ENCODE results near the gene JOSD2. TPM values are rescaled to one million over a fixed set of nuclear protein-coding genes. Genes with fewer than 3 reads are reported as not detected.

JOSD2 gene
- total and polyA plus RNA-seq, 2 of the 4 experiments (the other 2 are of a cell fraction) = 12.2 to 54.1 TPM

GRCh38 chr19:50459638-50460037 is 51.4 kb downstream of the JOSD2 start:
- in situ Hi-C loops (cut with MboI; ENCODE audit: low sequenced_read_pairs) = loop anchor here (5.0 kb wide), 1 partner anchor 92 kb away; the partner anchor contains the start of gene NAPSA
- POLR2A ChIA-PET (ENCODE audit: unreplicated experiment) = no interaction called here

More at GRCh38 chr19:50459638-50460037, 51.4 kb downstream of the JOSD2 start:
- H3K36me3 ChIP-seq (ENCODE audit: control insufficient read depth, insufficient read depth, low read length) = no peaks in the 10 kb centered on the region
- DNase-seq (no peak), ATAC-seq (ENCODE audit: low read depth) (no peak)
- H3K23ac ChIP-seq (ENCODE audit: low read depth, low read length) = no peak overlapping the region
- H3K9me1 ChIP-seq (ENCODE audit: insufficient read depth, low read length) = no peaks in the 10 kb centered on the region
- no peak overlapping the region for H2AK5ac ChIP-seq (ENCODE audit: low read depth, low read length)
- no peak overlapping the region for H3K4me2 ChIP-seq (ENCODE audit: low read depth, low read length)
- WGBS, 2 experiments (ENCODE audit: extremely low coverage in 2 of 2, insufficient read length in 1 of 2) = no CpG with 5 or more reads among the region's 1 CpG
- no peaks in the 10 kb centered on the region for H3K9me3 ChIP-seq (ENCODE audit: control insufficient read depth, insufficient read depth, low read length)
- no peak overlapping the region for H3K4ac ChIP-seq (ENCODE audit: low read depth, low read length)
- no peak overlapping the region for H2BK15ac ChIP-seq (ENCODE audit: low read depth, low read length)
- H3K4me1 ChIP-seq (ENCODE audit: control insufficient read depth, insufficient read depth, low read length) = no peaks in the 10 kb centered on the region
- H3K18ac ChIP-seq (ENCODE audit: low read depth, low read length) = no peak overlapping the region
- no peaks in the 10 kb centered on the region for H4K20me1 ChIP-seq (ENCODE audit: insufficient read depth, low read length)
- no peak overlapping the region for H2BK120ac ChIP-seq (ENCODE audit: low read depth, low read length)
- H3K27ac ChIP-seq (ENCODE audit: insufficient read depth, low read length) = no peak overlapping the region
- no peak overlapping the region for H2BK20ac ChIP-seq (ENCODE audit: low read depth, low read length)
- H4K91ac ChIP-seq (ENCODE audit: insufficient read depth, low read depth, low read length) = no peak overlapping the region
- H4K5ac ChIP-seq (ENCODE audit: low read depth, low read length) = no peak overlapping the region
- no peak overlapping the region for H3K9ac ChIP-seq (ENCODE audit: low read depth, low read length)
- no peak overlapping the region for H3K14ac ChIP-seq (replicated peaks; ENCODE audit: low read depth, low read length)
- no peak overlapping the region for H2AK9ac ChIP-seq (replicated peaks; ENCODE audit: low read depth, low read length, poor library complexity)
- no peak overlapping the region for H4K8ac ChIP-seq (ENCODE audit: low read depth in 2 of 2, low read length in 2 of 2)
- no peak overlapping the region for H2BK5ac ChIP-seq (ENCODE audit: low read depth, low read length, poor library complexity, severe bottlenecking)
- H3K56ac ChIP-seq (ENCODE audit: extremely low read depth, insufficient read depth, low read length) = no peak overlapping the region
- H3K79me1 ChIP-seq (ENCODE audit: low read depth in 1 of 2, low read length in 2 of 2) = no peaks in the 10 kb centered on the region
- dilution Hi-C loops (cut with HindIII; ENCODE audit: low sequenced_read_pairs, unreplicated experiment) (no loop called here), intact Hi-C loops (cut with micrococcal nuclease) (no loop called here)
- no TSS peak for BruUV-seq (replicated peaks)
- peaks cover 12% of the 10 kb centered on the region; the same call in 1 of the 2 replicates for H3K27me3 ChIP-seq (ENCODE audit: control insufficient read depth, insufficient read depth, low read length)
- no peak for TF ChIP-seq FOS (IDR thresholded peaks at IDR 0.05; ENCODE audit: low read depth, low read length)
- no peak for TF ChIP-seq POLR2A (IDR thresholded peaks at IDR 0.05; ENCODE audit: low read depth, low read length)
- TF ChIP-seq RAD21 (IDR thresholded peaks at IDR 0.05; ENCODE audit: low read length) = no peak
- no peak for TF ChIP-seq SMC3 (IDR thresholded peaks at IDR 0.05; ENCODE audit: low read depth, low read length)
- TF ChIP-seq CEBPB (IDR thresholded peaks at IDR 0.05; ENCODE audit: low read depth, low read length) = no peak
- no peak for TF ChIP-seq BHLHE40 (IDR thresholded peaks at IDR 0.05; ENCODE audit: low read depth, low read length)
- TF ChIP-seq USF2 (IDR thresholded peaks at IDR 0.05; ENCODE audit: low read depth, low read length) = no peak
- TF ChIP-seq RCOR1 (IDR thresholded peaks at IDR 0.05; ENCODE audit: insufficient replicate concordance, low read length) = no peak
- H3K4me3 ChIP-seq (ENCODE audit: insufficient read depth, low read depth, low read length) = no peak overlapping the region
- H2AFZ ChIP-seq (replicated peaks; ENCODE audit: low read length, poor library complexity) = peak overlapping the region; percentile 77
- CTCF ChIA-PET = interaction anchor here (2.3 kb wide), 1 partner anchor 91 kb away, joined by 8 read pairs; no protein-coding TSS in a partner anchor

All from IMR-90 (cell line).